ENCODE measurements around the gene TMPRSS3. TPM values are rescaled to one million over a fixed set of nuclear protein-coding genes. Genes with fewer than 3 reads are reported as not detected.

The TMPRSS3 gene
- total and polyA plus RNA-seq, 11 donors = 0.59 to 2.7 TPM; not detected in 9

DNA sequence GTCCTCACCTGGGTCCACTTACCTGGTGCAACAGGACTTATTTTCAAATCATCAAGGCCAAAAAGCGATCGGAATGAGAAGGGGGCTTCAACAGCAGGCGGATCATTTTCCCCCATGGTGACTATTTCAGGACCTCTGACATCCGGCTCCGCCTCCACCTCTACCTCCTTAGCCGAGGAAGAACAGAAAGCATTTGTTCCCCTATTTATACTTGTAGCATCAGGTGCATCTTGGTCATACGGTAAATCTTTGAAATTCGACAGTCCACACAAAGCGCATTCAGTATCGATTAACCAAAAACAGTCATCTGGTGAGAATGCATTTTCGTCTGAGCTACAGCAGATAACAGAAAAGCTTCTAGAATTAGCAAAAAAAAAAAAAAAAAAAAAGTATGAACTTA, 550 bp downstream of the TMPRSS3 start:
- intact Hi-C loops (cut with DNase I) = no loop called here
- H3K4me1 ChIP-seq = peaks cover 0 to 4% (median 0%) of the 10 kb centered on the region in 12 donors
- no peak for TF ChIP-seq POLR2A (IDR thresholded peaks at IDR 0.05)
- TF ChIP-seq, protein P1, sequence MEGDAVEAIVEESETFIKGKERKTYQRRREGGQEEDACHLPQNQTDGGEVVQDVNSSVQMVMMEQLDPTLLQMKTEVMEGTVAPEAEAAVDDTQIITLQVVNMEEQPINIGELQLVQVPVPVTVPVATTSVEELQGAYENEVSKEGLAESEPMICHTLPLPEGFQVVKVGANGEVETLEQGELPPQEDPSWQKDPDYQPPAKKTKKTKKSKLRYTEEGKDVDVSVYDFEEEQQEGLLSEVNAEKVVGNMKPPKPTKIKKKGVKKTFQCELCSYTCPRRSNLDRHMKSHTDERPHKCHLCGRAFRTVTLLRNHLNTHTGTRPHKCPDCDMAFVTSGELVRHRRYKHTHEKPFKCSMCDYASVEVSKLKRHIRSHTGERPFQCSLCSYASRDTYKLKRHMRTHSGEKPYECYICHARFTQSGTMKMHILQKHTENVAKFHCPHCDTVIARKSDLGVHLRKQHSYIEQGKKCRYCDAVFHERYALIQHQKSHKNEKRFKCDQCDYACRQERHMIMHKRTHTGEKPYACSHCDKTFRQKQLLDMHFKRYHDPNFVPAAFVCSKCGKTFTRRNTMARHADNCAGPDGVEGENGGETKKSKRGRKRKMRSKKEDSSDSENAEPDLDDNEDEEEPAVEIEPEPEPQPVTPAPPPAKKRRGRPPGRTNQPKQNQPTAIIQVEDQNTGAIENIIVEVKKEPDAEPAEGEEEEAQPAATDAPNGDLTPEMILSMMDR (IDR thresholded peaks at IDR 0.05) = no peak
- no peaks in the 10 kb centered on the region for H3K36me3 ChIP-seq
- ATAC-seq (no peak), DNase-seq (no peak)
- no peak overlapping the region for H3K27ac ChIP-seq
- 91 to 92% (median 91%) methylated on average over 11 of the region's 11 CpGs for WGBS, 4 donors
- H3K9me3 ChIP-seq = peaks cover 0 to 3% (median 0%) of the 10 kb centered on the region in 12 donors
- H3K27me3 ChIP-seq = peaks cover 0 to 3% (median 0%) of the 10 kb centered on the region in 9 donors
- H3K4me3 ChIP-seq = no peak overlapping the region

DNA sequence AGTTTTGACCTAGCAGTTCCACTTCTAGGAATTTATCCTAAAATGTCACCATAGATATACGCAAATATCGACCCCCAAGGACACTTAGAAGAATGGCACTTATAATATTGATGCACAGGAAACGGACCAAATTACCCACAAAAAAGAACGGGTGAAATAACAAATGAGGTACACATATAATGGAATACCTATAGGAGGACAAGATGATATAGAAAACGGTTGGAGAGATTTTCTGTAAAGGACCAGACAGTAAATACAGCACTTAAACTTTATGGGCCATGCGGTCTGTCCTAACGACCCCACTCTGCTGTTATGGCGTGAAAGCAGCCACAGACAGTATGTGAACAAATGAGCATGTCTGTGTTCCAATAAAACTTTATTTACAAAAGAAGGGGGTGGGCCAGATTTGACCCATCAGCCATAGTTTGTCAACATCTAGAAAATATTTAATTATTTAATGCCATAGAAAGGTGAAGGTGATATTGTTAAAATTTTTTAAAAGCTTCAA, 2.4 kb downstream of the TMPRSS3 start:
- peaks cover 0 to 7% (median 0%) of the 10 kb centered on the region in 12 donors for H3K4me1 ChIP-seq
- peaks cover 0 to 3% (median 0%) of the 10 kb centered on the region in 12 donors for H3K9me3 ChIP-seq
- H3K27ac ChIP-seq = no peak overlapping the region
- H3K27me3 ChIP-seq = peaks cover 0 to 6% (median 0%) of the 10 kb centered on the region in 9 donors
- WGBS, 4 donors = 74 to 77% (median 75%) methylated on average over 8 of the region's 8 CpGs
- TF ChIP-seq, protein P1 (IDR thresholded peaks at IDR 0.05) = no peak
- no peak for TF ChIP-seq POLR2A (IDR thresholded peaks at IDR 0.05)
- DNase-seq (no peak), ATAC-seq (no peak)
- no peak overlapping the region for H3K4me3 ChIP-seq
- no peaks in the 10 kb centered on the region for H3K36me3 ChIP-seq
- intact Hi-C loops (cut with DNase I) = no loop called here

DNA sequence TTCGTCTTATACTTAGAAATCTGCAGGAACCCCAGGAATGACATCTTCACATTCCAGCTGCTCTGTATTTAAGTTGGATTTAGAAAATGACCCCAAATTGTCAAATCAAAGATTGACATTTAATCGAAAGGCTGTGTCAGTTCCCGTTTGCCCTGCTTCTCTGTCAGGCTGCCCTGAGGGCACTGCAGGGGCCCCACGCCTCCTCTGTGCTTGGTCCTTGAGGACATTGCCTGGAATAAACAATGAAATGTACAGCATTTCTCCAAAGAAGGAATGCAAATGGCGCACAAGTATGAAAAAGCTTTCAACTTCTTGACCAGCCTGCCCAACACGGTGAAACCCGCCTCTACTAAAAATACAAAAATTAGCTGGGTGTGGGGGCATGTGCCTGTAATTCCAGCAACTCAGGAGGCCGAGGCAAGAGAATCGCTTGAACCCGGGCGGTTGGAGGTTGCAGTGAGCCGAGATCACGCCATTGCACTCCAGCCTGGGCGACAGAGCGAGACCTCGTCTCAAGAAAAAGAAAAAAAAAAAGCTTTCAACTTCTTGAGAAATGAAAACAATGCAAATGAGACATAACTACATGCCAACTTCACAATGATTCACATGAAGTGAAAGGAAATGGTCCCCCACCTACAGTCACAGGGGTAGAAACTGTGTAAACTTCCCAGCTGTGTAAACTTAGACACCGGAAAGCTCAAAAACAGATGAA, 3.0 kb downstream of the TMPRSS3 start:
- H3K27me3 ChIP-seq = peaks cover 0 to 11% (median 0%) of the 10 kb centered on the region in 9 donors
- intact Hi-C loops (cut with DNase I) = no loop called here
- no peak overlapping the region for H3K4me3 ChIP-seq
- TF ChIP-seq, protein P1 (IDR thresholded peaks at IDR 0.05) = no peak
- no peak for TF ChIP-seq POLR2A (IDR thresholded peaks at IDR 0.05)
- DNase-seq (peak in 1 of 5 donors; percentile 20), ATAC-seq (peak in 1 of 4 donors; percentile 69)
- H3K4me1 ChIP-seq = peaks cover 0 to 7% (median 0%) of the 10 kb centered on the region in 12 donors
- 71 to 78% (median 73%) methylated on average over 17 of the region's 17 CpGs for WGBS, 4 donors
- H3K27ac ChIP-seq = no peak overlapping the region
- H3K36me3 ChIP-seq = no peaks in the 10 kb centered on the region
- peaks cover 0 to 3% (median 0%) of the 10 kb centered on the region in 12 donors for H3K9me3 ChIP-seq

DNA sequence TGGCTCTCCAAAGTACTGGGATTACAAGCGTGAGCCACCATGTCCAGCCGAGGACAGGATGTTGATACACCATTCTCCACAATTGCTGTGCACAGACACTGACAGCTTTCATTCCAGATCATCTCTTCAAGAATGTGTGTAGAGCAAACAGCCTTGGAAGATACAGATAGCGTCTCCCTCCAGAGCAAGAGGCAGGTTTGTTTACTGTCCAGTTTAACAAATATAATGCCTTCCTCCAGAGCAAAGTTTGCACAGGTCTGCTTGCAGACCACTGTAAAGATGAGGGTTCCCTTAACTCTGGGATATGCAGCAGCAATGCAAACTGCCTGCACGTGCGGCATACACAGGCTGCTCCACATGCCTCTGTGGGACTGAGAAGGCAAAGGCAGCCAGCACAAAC, 4.6 kb downstream of the TMPRSS3 start:
- Histone ChIP-seq H3K4me3 (no peak overlapping the region), H3K27ac (no peak overlapping the region), H3K9me3 (peaks cover 0 to 3% (median 0%) of the 10 kb centered on the region in 12 donors), H3K27me3 (peaks cover 0 to 11% (median 0%) of the 10 kb centered on the region in 9 donors), H3K4me1 (peaks cover 0 to 7% (median 0%) of the 10 kb centered on the region in 12 donors), H3K36me3 (no peaks in the 10 kb centered on the region)
- ATAC-seq (no peak), DNase-seq (peak in 1 of 5 donors; percentile 30)
- intact Hi-C loops (cut with DNase I) = no loop called here
- TF ChIP-seq, protein P1 (IDR thresholded peaks at IDR 0.05) = no peak
- no peak for TF ChIP-seq POLR2A (IDR thresholded peaks at IDR 0.05)
- WGBS, 4 donors = 86 to 94% (median 91%) methylated on average over 5 of the region's 5 CpGs

Data from heart left ventricle (tissue), 16 donors.